GM12878 (cell line): ENCODE data around the gene SP100. TPM values are rescaled to one million over a fixed set of nuclear protein-coding genes. Genes with fewer than 3 reads are reported as not detected.

Experiments
- ATAC-seq: fragments of 200-7000 bp; cut with Tn5 transposase; 3 replicates; pipeline ENCODE4 v1.9.1; 2020; ENCODE audit warnings: mild to moderate bottlenecking, moderate library complexity
- BruUV-seq: library from RNA; stranded (reverse); fragments of 400-500 nt; replicated peaks from 2 replicates; lab custom pipeline; 2021; lab: Mats Ljungman, UMichigan
- CTCF ChIA-PET: fragments of 300-600 bp; sonication (Branson Sonifier 250); formaldehyde crosslinking; extraction: SDS; loops from one replicate; lab custom pipeline; 2021; ENCODE audit warnings: inconsistent platforms; lab: Yijun Ruan, JAX
- POLR2A ChIA-PET: fragments of 350-600 bp; formaldehyde crosslinking; extraction: SDS; loops from one replicate; lab custom pipeline; 2021; ENCODE audit warnings: inconsistent platforms; lab: Charles Lee
- RAD21 ChIA-PET: fragments of 300-600 bp; sonication (Branson Sonifier 250); formaldehyde crosslinking; loops from one replicate; lab custom pipeline; 2023; ENCODE audit warnings: antibody characterized with exemption; ENCODE audit not compliant: unreplicated experiment; lab: Charles Lee
- SMC1A ChIA-PET: fragments of 300-600 bp; sonication (Branson Sonifier 250); formaldehyde crosslinking; loops from one replicate; lab custom pipeline; 2023; ENCODE audit not compliant: unreplicated experiment, uncharacterized antibody; lab: Charles Lee
- DNase-seq: peaks from one replicate; pipeline ENCODE4 v3.0.0-alpha.2; 2011; ENCODE audit warnings: low read depth, low spot score
- FAIRE-seq: peaks from 3 replicates; lab custom pipeline; 2011; peaks lifted over from hg19 to GRCh38; lab: Jason Lieb, UNC
- H2AFZ ChIP-seq: 2 replicates; pipeline ENCODE4 v1.6.0; 2011; ENCODE audit warnings: low read depth, low read length, control low read depth; ENCODE audit not compliant: control insufficient read depth
- H3K27ac ChIP-seq: 2 replicates; pipeline ENCODE4 v1.5.1; 2011; ENCODE audit warnings: control low read depth; ENCODE audit not compliant: control insufficient read depth, insufficient read depth
- H3K27me3 ChIP-seq, 2 experiments: replicated peaks in 1 of 2; 2 replicates each; pipeline versions ENCODE4 v1.6.0 to v1.6.1; 2011; ENCODE audit warnings: low read length in 1 of 2; ENCODE audit not compliant: control insufficient read depth in 2 of 2, insufficient read depth in 2 of 2
- H3K36me3 ChIP-seq, 2 experiments: 2 replicates each; pipeline ENCODE4 v1.5.1; 2011; ENCODE audit warnings: low read length in 1 of 2; ENCODE audit not compliant: control insufficient read depth in 2 of 2, insufficient read depth in 2 of 2
- H3K4me1 ChIP-seq: 2 replicates; pipeline ENCODE4 v1.6.1; 2011; ENCODE audit warnings: mild to moderate bottlenecking, low read length, moderate library complexity, mixed read lengths; ENCODE audit not compliant: control insufficient read depth, insufficient read depth
- H3K4me2 ChIP-seq: 2 replicates; pipeline ENCODE4 v1.6.0; 2011; ENCODE audit warnings: control low read depth; ENCODE audit not compliant: control insufficient read depth, insufficient read depth
- H3K4me3 ChIP-seq: fragments of 200-600 bp; sonication (generic); 2 replicates; pipeline ENCODE4 v1.5.1; 2016
- H3K79me2 ChIP-seq: 2 replicates; pipeline ENCODE4 v1.6.0; 2011; ENCODE audit warnings: low read length; ENCODE audit not compliant: control insufficient read depth, insufficient read depth
- H3K9ac ChIP-seq: 2 replicates; pipeline ENCODE4 v1.8.0; 2011; ENCODE audit warnings: low read length, control low read depth, mixed read lengths; ENCODE audit not compliant: control insufficient read depth, insufficient read depth
- H3K9me3 ChIP-seq: replicated peaks from 3 replicates; pipeline ENCODE4 v1.5.1; 2011; ENCODE audit warnings: mild to moderate bottlenecking, low read length; ENCODE audit not compliant: control insufficient read depth, insufficient read depth
- H4K20me1 ChIP-seq: 2 replicates; pipeline ENCODE4 v1.6.0; 2011; ENCODE audit not compliant: control insufficient read depth, insufficient read depth
- ASH2L ChIP-seq: fragments of 300-600, 200-600 bp; sonication (generic); IDR thresholded peaks from 2 replicates; pipeline ENCODE4 v1.6.1; 2017; ENCODE audit warnings: low read depth, mild to moderate bottlenecking, borderline replicate concordance
- CHD2 ChIP-seq: IDR thresholded peaks from 2 replicates; pipeline ENCODE4 v1.6.1; 2011; ENCODE audit warnings: low read depth, low read length, improper control_type of control experiment, borderline replicate concordance
- IKZF2 ChIP-seq, 2 experiments: fragments of 450-650 bp; IDR thresholded peaks; 2 replicates each; pipeline ENCODE4 v1.6.1; 2017; ENCODE audit warnings: mild to moderate bottlenecking in 2 of 2, moderate library complexity in 2 of 2
- NR2C1 ChIP-seq: fragments of 450-650 bp; IDR thresholded peaks from 2 replicates; pipeline ENCODE4 v1.6.1; 2017; ENCODE audit warnings: antibody characterized with exemption, mild to moderate bottlenecking, moderate library complexity
- POLR2A ChIP-seq: IDR thresholded peaks from 2 replicates; pipeline ENCODE4 v1.6.1; 2011; ENCODE audit warnings: low read depth, mild to moderate bottlenecking, low read length
- whole genome bisulfite sequencing: methylation state at CpG from one replicate; pipeline ENCODE4 v1.1.6; 2016; ENCODE audit warnings: low lambda C conversion rate; ENCODE audit not compliant: insufficient replicate concordance, insufficient coverage; ENCODE audit errors: missing lambda C conversion rate; 5-methylcytosine and 5-hydroxymethylcytosine counted together
- in situ Hi-C: fragments of 300-500 bp; cut with MboI; formaldehyde crosslinking; loops from 9 replicates; pipeline ENCODE4 v1.14.3; 2018; ENCODE audit warnings: mixed read lengths
- intact Hi-C: fragments of 100-400 bp; cut with micrococcal nuclease; formaldehyde crosslinking; loops from one replicate; pipeline ENCODE4 v1.14.2; 2022; ENCODE audit not compliant: unreplicated experiment
- polyA plus RNA-seq, 11 experiments: library from polyadenylated mRNA; depleted of rRNA in 4 of 11; unstranded in 6 of 11; stranded (reverse) in 5 of 11; fragments of >200 nt; fragmentation: Nextera tagmentation in 4 of 11; fragmentation: Illumina TruSeq in 1 of 11; extraction: Ambion mirVana in 4 of 11; extraction: Trizol in 1 of 11; gene quantifications; 1 replicate in 1 of 11; 2 replicates in 10 of 11; pipeline versions ENCODE4 v1.2.1 to v1.2.3, GENCODE V29; 2011 to 2016; ENCODE audit warnings: inconsistent platforms in 2 of 11, missing spikeins in 2 of 11, low read depth in 1 of 11
- total RNA-seq, 4 experiments: library from RNA; depleted of rRNA in 3 of 4; stranded (reverse); fragments of >200 nt in 3 of 4; fragmentation: Illumina TruSeq in 1 of 4; extraction: Trizol in 1 of 4; gene quantifications; 2 replicates each; pipeline versions ENCODE4 v1.2.1 to v1.2.3, GENCODE V29; 2013 to 2021
- TF ChIP-seq, protein P1 (sequence below): IDR thresholded peaks from 2 replicates; pipeline ENCODE4 v1.6.1; 2012; ENCODE audit warnings: improper control_type of control experiment, low read depth, low read length; ENCODE audit not compliant: insufficient replicate concordance

SP100 gene
- total and polyA plus RNA-seq, 10 of the 15 experiments (the other 5 are each of a cell fraction or from before 2014, with no cell fraction given), result 109 to 239 (median 180) TPM

GRCh38 chr2:230577114-230577513 lies 161.1 kb downstream of the SP100 start:
- Histone ChIP-seq H2AFZ (no peak overlapping the region), H3K4me3 (no peak overlapping the region), H3K27ac (no peak overlapping the region), H3K4me2 (no peak overlapping the region), H3K4me1 (peaks cover 21% of the 10 kb centered on the region), H3K9me3 (peaks cover 11% of the 10 kb centered on the region; the same call in 2 of the 3 replicates), H3K36me3 (peaks cover 6 to 11% of the 10 kb centered on the region in 2 experiments), H4K20me1 (no peaks in the 10 kb centered on the region), H3K27me3 (no peaks in the 10 kb centered on the region), H3K9ac (no peak overlapping the region), H3K79me2 (peaks cover 3% of the 10 kb centered on the region)
- 90% methylated on average over 6 of the region's 6 CpGs for WGBS
- ChIA-PET CTCF (interaction anchor here (0.9 to 1.0 kb wide), 2 partner anchors 26 to 125 kb away, joined by 3 to 4 read pairs; no protein-coding TSS in a partner anchor), RAD21 (no interaction called here), POLR2A (interaction anchor here (0.9 to 1.1 kb wide), 2 partner anchors 14 to 26 kb away, joined by 3 to 5 read pairs; no protein-coding TSS in a partner anchor), SMC1A (interaction anchor here (1.2 kb wide), 1 partner anchor 38 kb away, joined by 3 read pairs; no protein-coding TSS in a partner anchor)
- DNase-seq, result no peak
- in situ Hi-C loops, result no loop called here
- BruUV-seq, result no TSS peak
- intact Hi-C loops, result no loop called here
- ATAC-seq, result no peak
- FAIRE-seq, result no peak
- TF ChIP-seq IKZF2 (IDR thresholded peaks at IDR 0.05) (no peak), ASH2L (no peak), NR2C1 (no peak), CHD2 (no peak), POLR2A (no peak)
- TF ChIP-seq, protein P1, sequence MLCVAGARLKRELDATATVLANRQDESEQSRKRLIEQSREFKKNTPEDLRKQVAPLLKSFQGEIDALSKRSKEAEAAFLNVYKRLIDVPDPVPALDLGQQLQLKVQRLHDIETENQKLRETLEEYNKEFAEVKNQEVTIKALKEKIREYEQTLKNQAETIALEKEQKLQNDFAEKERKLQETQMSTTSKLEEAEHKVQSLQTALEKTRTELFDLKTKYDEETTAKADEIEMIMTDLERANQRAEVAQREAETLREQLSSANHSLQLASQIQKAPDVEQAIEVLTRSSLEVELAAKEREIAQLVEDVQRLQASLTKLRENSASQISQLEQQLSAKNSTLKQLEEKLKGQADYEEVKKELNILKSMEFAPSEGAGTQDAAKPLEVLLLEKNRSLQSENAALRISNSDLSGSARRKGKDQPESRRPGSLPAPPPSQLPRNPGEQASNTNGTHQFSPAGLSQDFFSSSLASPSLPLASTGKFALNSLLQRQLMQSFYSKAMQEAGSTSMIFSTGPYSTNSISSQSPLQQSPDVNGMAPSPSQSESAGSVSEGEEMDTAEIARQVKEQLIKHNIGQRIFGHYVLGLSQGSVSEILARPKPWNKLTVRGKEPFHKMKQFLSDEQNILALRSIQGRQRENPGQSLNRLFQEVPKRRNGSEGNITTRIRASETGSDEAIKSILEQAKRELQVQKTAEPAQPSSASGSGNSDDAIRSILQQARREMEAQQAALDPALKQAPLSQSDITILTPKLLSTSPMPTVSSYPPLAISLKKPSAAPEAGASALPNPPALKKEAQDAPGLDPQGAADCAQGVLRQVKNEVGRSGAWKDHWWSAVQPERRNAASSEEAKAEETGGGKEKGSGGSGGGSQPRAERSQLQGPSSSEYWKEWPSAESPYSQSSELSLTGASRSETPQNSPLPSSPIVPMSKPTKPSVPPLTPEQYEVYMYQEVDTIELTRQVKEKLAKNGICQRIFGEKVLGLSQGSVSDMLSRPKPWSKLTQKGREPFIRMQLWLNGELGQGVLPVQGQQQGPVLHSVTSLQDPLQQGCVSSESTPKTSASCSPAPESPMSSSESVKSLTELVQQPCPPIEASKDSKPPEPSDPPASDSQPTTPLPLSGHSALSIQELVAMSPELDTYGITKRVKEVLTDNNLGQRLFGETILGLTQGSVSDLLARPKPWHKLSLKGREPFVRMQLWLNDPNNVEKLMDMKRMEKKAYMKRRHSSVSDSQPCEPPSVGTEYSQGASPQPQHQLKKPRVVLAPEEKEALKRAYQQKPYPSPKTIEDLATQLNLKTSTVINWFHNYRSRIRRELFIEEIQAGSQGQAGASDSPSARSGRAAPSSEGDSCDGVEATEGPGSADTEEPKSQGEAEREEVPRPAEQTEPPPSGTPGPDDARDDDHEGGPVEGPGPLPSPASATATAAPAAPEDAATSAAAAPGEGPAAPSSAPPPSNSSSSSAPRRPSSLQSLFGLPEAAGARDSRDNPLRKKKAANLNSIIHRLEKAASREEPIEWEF, result no peak
